NK-92 (cell line): ENCODE measurements around the gene HOATZ.

Experiments used
- DNase-seq: peaks from one replicate; lab custom pipeline; 2025; ENCODE audit not compliant: unreplicated experiment; lab: John Stamatoyannopoulos, UW

HOATZ gene

DNA sequence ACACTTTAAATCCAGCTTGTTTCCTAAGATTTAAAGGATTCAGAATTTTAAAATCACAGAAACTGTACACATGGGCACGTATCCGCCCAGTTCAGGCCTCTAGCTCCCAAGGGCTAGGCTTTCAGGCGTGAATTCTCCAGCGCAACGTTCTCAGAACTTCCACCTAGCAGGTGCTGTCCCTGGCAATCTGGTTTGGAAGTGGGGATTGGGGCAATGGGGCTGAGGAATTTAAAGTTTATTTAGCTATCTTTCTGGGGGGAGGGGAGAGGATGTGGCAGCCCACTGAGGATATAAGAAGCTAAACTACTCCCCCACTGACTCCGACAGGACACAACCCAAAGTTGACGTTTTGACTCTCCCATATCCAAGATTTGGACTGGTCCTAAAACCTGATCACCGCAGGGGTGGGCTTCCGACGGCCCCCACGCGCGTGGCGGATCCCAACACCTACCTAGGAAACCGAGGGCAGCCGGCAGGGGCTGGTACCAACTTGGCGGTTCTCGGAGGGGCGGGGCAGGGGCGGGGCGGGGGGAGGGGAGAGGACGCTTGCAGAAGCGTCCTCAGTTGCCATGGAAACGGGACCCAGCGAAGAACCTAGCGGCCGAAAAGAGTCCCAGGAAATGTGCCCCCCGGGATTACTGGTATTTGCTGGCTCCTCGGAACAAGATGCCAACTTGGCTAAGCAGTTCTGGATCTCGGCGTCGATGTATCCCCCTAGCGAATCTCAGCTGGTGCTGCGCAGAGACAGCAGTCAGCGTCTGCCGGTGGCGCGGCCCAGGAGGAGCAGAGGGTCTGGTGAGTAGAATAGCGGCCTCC lies at the start of gene HOATZ:
Gene HOATZ (plus strand): TSS at position 563 of the 816 bp plus-strand sequence. CDS start 7 bp downstream, at position 570.
- DNase-seq: no peak

GRCh38 chr11:111465400-111465799 lies 49.2 kb upstream of the HOATZ start:
- no peak for DNase-seq

GRCh38 chr11:111466615-111467014 lies 48.0 kb upstream of the HOATZ start:
- DNase-seq: no peak

DNA sequence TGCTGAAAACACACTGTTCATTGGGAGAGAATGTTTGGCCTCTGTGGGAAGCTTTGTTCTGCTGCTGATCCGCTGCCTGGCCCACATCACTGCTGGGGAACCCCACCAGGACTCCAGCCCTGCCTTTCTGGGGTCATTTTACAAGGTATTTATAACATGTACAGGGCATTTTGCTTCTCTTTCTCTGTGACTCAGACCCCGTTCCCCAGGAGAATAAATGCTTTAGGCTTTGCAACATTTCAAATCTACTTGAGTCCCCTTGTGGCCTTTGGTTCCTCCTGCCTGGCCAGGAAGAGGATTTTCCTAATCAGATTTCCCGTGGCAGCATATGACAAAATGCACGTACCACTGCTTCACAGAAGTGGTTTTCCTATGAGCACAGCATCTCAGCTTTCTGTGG lies 45.4 kb upstream of the HOATZ start:
- no peak for DNase-seq

DNA sequence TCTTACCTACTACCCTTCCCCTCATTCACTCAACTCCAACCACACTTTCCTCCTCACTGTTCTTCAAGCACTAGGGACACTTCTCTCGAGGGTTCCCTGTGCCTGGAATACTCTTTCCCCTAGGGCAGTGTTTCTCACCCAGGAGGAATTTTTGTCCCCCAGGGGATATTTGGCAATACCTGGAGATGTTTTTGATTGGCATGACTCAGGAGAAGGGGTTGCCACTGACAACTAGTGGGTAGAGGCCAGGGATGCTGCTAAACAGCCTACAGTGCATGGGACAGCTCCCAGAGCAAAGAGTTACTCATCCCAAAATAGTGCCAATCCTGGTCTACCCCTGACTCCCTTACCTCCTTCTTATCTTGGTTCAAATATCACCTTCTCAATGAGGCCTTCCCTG lies 42.4 kb upstream of the HOATZ start:
- no peak for DNase-seq

- no peak for DNase-seq
These were observed 40.1 kb upstream of the HOATZ start for GRCh38 chr11:111474432-111474831.

- DNase-seq: no peak
These were observed 38.2 kb upstream of the HOATZ start for GRCh38 chr11:111476366-111476765.

GRCh38 chr11:111476956-111477355 lies 37.6 kb upstream of the HOATZ start:
- no peak for DNase-seq

- no peak for DNase-seq
These were observed 36.7 kb upstream of the HOATZ start for GRCh38 chr11:111477898-111478297.

GRCh38 chr11:111479666-111480065 lies 34.9 kb upstream of the HOATZ start:
- DNase-seq: no peak

DNA sequence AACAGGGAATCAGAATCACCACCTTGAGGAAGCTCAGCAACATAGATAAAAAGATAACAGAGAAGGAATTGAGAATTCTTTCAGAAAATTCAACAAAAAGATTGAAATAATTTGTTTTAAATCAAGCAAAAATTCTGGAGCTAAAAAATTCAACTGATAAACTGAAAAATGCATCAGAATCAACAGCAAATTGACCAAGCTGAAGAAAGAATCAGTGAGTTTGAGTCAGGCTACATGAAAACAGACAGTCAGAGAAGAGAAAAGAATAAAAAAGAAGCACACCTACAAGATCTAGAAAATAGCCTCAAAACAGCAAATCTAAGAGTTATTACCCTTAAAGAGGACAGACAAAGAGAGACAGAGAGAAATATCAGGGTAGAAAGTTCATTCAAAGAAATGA lies 31.1 kb upstream of the HOATZ start:
- DNase-seq: no peak

DNA sequence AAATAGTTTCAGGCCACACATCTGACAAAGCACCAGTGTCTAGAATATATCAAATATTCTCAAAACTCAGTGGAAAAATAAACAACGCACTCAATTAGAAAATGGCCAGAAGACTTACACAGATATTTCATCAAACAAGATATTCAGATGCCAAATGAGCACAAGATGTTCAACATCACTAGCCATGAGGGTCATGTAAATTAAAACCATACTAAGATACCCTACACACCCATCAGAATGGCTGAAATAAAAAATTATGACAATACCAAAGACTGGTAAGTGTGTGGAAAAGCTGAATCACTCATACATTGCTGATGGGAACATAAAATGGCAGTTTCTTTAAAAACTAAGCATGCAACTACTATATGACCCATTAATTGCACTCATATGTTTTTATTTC lies 24.1 kb upstream of the HOATZ start:
- no peak for DNase-seq

DNA sequence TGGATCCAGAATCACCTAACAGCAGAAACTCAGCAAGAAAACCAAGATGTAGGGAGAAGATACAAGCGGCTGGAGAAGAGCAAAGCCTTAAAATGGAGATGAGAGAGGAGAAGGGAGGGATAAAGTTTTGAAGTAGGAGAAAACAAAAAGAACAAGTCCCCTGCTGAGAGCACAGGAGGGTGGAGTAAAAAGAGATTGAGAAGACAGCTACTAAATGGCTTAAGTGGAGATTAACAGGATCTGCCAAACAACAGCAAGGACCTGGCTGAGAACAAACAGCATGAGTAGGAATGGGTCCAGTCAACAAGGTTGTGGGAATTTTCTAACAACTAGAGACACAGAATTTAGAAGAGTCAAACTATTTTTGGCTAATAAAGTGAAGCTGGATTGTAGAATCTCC lies 20.5 kb upstream of the HOATZ start:
- no peak for DNase-seq

GRCh38 chr11:111499483-111499882 lies 15.1 kb upstream of the HOATZ start:
- no peak for DNase-seq

DNA sequence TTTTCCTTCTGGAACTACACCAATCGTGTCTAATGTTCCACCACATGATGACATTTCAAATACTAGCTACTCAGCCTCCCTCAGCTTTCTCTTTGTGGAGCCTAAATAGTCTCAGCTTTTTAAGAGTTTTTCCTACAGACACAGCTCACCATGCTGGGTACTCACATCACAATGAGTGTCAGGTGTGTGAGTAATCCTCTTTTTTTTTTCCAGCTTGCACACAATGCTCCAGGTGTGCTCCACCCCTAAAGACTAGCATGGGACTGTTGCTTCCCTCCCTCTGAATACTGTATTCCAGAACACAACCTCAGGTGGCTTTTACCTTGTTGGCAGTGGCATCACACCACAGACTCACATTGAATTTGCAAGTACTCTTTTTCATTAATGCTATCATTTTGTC lies 14.1 kb upstream of the HOATZ start:
- DNase-seq: no peak

GRCh38 chr11:111502611-111503010 lies 12.0 kb upstream of the HOATZ start:
- DNase-seq: no peak

DNA sequence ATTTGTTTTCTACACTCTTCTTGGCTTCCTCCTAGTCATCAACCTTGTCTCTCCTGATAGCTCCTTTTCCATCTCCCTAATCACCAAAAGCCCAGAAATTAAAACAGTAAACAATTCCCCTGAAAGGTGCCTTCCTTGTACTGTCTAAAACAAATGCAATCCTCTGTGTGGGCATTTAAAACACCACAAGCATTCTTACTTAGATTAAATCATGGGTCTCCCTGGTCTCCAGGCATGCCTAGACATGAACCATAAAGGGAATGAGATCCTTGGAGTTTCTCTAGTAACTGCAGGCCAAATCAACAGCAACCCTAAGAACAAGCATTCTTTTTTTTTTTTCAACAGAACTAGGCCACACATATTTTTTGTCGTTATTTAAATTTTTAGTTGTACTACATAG lies 4.3 kb upstream of the HOATZ start:
- no peak for DNase-seq

DNA sequence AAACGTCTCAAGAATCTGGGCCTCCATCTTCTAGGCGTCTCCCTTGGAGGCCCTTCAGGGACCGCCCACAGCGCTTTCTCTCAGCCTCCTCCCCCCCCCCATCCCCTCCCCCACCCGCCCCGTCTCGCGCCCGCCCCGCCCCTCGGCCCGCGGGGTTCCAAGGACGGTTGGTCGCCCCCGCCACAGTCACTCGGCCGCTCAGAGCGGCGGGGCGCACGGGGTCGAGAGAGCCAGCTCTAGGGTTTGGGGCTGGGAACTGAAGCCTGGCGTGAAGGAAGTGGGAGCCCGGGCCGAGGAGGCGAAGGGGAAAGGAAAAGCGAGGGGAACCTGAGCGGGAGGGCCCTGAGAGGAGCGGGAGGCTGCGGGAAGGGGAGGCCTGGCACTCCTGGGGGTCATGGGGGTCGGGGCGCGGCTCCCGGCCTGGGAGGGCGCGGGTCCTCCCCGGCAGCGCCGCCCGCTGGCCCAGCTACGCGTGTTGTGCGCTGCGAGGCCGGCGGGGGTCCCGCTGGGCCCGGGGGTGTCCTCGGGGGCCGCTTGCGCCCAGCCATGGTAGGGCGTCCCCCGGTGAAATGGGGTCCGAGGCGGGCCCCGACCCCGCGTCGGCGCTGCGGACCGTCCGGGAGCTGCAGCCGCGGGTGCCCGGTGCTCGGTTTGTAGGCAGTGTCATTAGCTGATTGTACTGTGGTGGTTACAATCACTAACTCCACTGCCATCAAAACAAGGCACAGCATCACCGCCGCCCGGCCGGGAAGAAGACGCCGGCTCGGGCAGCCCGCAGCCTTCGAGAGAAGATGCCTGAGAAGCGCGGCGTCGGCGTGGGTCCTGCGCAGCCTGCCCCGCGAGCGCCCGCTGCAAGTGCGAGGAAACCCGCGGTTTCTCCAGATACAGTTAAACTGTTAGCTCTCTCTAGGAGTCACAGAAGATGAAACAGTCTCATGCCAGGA lies 2.0 kb upstream of the HOATZ start, which contains the start of gene BTG4:
Gene BTG4 (minus strand): TSS at position 91 of the 944 bp plus-strand sequence. CDS start 13,610 bp downstream, outside the sequence.
- no peak for DNase-seq

GRCh38 chr11:111513240-111513605 lies 1.4 kb upstream of the HOATZ start:
- DNase-seq: no peak

DNA sequence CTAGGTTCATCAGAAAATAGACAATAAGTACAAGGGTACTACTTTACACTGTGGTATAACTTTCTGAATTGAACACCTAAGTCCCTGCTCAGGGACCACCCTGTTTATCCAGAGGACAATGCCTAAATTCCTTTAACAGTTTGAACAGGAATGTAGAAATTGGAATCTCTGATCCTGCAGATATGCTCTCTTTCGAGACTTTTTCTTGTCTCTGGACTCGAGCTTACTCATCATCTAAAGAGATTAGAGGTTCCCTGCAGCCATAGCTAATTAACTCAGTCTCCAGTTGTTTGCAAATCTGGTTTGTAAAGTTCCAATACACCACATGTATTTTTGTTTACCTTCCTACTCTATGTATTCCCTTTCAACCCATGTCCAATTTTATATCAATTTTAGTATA lies 1.0 kb downstream of the HOATZ start:
- DNase-seq: no peak

DNA sequence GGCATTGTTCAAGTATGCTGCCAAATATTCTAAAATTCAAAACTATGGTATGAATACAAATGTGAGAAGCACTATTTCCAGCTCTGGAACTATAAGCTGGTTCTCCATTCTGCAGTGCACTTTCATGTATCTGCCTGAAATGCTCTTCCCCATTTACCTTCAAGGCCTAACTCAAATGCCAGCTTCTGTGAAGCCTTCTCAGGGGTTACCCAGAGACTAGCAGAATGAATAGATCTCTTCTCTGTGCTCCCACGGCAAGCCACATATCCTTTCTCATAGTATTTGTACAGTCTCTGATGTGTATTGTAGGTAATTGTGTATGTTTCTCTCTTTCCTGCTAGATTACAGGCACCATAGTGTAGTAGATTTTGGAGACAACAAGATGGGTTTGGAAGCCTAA lies 4.1 kb downstream of the HOATZ start:
- no peak for DNase-seq

- no peak for DNase-seq
These were observed 6.0 kb downstream of the HOATZ start for GRCh38 chr11:111520560-111520959.
